HUES6 (cell line): ENCODE results near the gene UBQLN3.

Experiments used
- H3K27ac ChIP-seq: 2 replicates; pipeline ENCODE4 v1.7.0; 2013; ENCODE audit warnings: low read depth, mild to moderate bottlenecking, low read length, inconsistent platforms
- H3K27me3 ChIP-seq: 2 replicates; pipeline ENCODE4 v1.6.1; 2013; ENCODE audit warnings: low read length; ENCODE audit not compliant: control insufficient read depth, insufficient read depth
- H3K36me3 ChIP-seq: 2 replicates; pipeline ENCODE4 v1.6.1; 2013; ENCODE audit warnings: low read length; ENCODE audit not compliant: control insufficient read depth, insufficient read depth
- H3K4me1 ChIP-seq: 2 replicates; pipeline ENCODE4 v1.6.1; 2013; ENCODE audit warnings: low read length; ENCODE audit not compliant: control insufficient read depth, insufficient read depth
- H3K4me3 ChIP-seq: 2 replicates; pipeline ENCODE4 v1.5.1; 2013; ENCODE audit warnings: low read depth, low read length
- H3K9ac ChIP-seq: one replicate; pipeline ENCODE4 v1.6.1; 2013; ENCODE audit warnings: mild to moderate bottlenecking, low read length
- H3K9me3 ChIP-seq: 2 replicates; pipeline ENCODE4 v1.6.1; 2013; ENCODE audit warnings: low read depth, low read length; ENCODE audit not compliant: control insufficient read depth, insufficient read depth

The UBQLN3 gene

DNA sequence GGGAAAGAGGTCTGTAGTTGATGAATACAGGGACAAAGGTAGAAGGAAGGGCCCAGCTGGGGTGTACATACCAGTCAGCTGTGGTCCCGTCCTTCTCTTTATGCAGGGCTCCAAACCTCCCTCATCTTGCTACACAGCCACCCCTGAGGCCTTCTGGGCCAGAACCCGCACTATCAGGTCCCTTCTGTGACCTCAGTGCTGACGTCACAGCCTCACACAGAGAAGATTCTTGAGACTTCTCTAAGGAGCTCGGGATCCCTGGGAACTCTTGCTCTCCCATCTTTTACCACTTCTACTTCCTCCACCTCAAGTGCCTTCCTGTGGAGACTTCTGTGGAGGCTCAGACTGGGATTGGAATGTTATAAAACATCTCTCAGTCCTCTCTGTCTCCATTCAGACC, at the start of gene UBQLN3:
Gene UBQLN3, minus strand, starts transcription at position 155 of the 400 bp plus-strand sequence. CDS start 399 bp downstream, outside the sequence.
- Histone ChIP-seq H3K4me1 (no peaks in the 10 kb centered on the region), H3K9ac (no peak within 1 kb of the TSS), H3K27ac (no peak within 1 kb of the TSS), H3K36me3 (no peaks in the 10 kb centered on the region), H3K27me3 (no peaks in the 10 kb centered on the region), H3K4me3 (no peak within 1 kb of the TSS), H3K9me3 (no peaks in the 10 kb centered on the region)

DNA sequence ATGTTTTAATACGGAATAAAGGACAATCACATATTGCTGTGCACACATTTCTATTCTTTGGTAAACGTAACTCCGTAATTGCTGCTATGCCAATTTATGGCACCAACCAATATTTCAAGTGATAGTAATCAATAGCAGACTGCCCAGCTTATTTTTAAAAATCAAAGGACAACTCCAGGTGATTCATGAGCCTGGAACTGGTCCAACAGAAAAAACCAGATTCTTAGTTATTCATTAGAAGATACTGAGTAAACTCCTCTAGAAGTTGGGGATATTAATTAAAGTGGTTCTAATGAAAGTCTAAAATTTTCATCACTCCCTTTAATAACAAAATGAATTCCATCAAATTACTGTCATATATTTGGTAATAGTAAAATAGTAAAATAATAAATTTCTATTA, 48.0 kb upstream of the UBQLN3 start:
- H3K27ac ChIP-seq = no peak overlapping the region
- H3K9ac ChIP-seq = no peak overlapping the region
- no peaks in the 10 kb centered on the region for H3K27me3 ChIP-seq
- no peaks in the 10 kb centered on the region for H3K36me3 ChIP-seq
- no peaks in the 10 kb centered on the region for H3K9me3 ChIP-seq
- no peak overlapping the region for H3K4me3 ChIP-seq
- 0 out of 2 replicates have a peak, but pooled peaks cover 8% of the 10 kb centered on the region for H3K4me1 ChIP-seq

GRCh38 chr11:5556596-5557188, 46.9 kb upstream of the UBQLN3 start:
- Histone ChIP-seq H3K4me1 (0 out of 2 replicates have a peak, but pooled peaks cover 8% of the 10 kb centered on the region), H3K36me3 (no peaks in the 10 kb centered on the region), H3K27ac (no peak overlapping the region), H3K27me3 (no peaks in the 10 kb centered on the region), H3K4me3 (no peak overlapping the region), H3K9me3 (no peaks in the 10 kb centered on the region), H3K9ac (no peak overlapping the region)

GRCh38 chr11:5553343-5553742, 43.6 kb upstream of the UBQLN3 start:
- Histone ChIP-seq H3K9me3 (no peaks in the 10 kb centered on the region), H3K4me1 (0 out of 2 replicates have a peak, but pooled peaks cover 8% of the 10 kb centered on the region), H3K36me3 (no peaks in the 10 kb centered on the region), H3K27ac (no peak overlapping the region), H3K9ac (no peak overlapping the region), H3K27me3 (no peaks in the 10 kb centered on the region), H3K4me3 (no peak overlapping the region)

DNA sequence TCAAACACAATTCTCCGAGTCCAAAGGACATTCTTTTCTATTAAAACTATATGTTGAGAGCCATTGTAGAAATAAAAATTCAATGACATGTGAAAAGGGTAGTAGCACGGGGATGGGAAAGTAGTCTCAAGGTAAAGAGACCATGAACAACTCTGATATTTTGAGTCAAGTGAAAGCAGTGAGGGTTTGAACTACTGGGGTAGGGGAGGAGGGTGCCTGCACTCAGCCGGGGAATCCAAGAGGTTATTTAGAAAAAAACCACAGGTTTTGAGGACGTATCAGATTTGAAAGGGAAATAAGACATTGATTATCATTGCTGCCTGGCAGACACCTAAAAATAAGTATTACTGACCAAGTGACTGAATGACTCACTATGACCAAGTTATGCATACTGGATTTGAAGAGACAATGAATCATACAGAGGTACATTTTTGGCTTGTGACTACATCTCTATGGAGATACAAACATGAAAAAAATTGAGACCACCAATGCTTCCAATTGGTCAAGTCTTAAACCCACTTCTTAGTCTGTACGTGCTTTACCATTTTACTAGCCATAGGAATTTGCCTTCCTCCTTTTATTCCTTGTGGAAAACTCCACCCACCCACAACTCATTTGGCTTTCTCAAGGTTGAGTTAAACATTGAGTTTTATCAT, 40.8 kb upstream of the UBQLN3 start:
- no peaks in the 10 kb centered on the region for H3K27me3 ChIP-seq
- no peaks in the 10 kb centered on the region for H3K9me3 ChIP-seq
- no peak overlapping the region for H3K27ac ChIP-seq
- H3K36me3 ChIP-seq = no peaks in the 10 kb centered on the region
- H3K4me3 ChIP-seq = no peak overlapping the region
- H3K4me1 ChIP-seq = no peaks in the 10 kb centered on the region
- no peak overlapping the region for H3K9ac ChIP-seq

- Histone ChIP-seq H3K27ac (no peak within 1 kb of the TSS), H3K27me3 (no peaks in the 10 kb centered on the region), H3K4me3 (no peak within 1 kb of the TSS), H3K9ac (no peak within 1 kb of the TSS), H3K36me3 (no peaks in the 10 kb centered on the region), H3K4me1 (no peaks in the 10 kb centered on the region), H3K9me3 (no peaks in the 10 kb centered on the region)
Measured at GRCh38 chr11:5548440-5548839, 38.7 kb upstream of the UBQLN3 start, which contains the start of gene OR52H1. Gene OR52H1 (minus strand): TSS chr11:5548540. CDS start chr11:5545505, 3,035 bp downstream.

DNA sequence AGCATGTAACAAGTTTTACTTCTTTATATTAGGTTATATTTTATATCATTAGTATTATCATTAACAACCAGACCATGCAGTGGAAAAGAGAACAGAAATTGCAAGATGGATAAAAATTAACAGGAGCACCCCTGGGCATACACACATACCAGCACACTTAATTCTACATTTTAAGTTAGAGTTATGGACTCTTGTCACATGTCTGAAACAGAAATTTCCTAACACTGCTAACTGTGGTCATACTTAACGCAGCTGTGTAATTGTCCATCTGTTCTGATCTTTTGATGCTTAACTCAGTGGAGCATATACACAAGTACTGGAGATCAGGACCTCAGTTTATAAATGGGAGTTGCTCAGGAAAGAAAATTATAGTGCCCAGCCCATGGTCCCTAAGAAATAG, 38.2 kb upstream of the UBQLN3 start:
- Histone ChIP-seq H3K4me3 (no peak overlapping the region), H3K9ac (no peak overlapping the region), H3K27me3 (no peaks in the 10 kb centered on the region), H3K9me3 (no peaks in the 10 kb centered on the region), H3K36me3 (no peaks in the 10 kb centered on the region), H3K27ac (no peak overlapping the region), H3K4me1 (no peaks in the 10 kb centered on the region)

- no peaks in the 10 kb centered on the region for H3K27me3 ChIP-seq
- H3K9me3 ChIP-seq = no peaks in the 10 kb centered on the region
- no peak overlapping the region for H3K9ac ChIP-seq
- no peak overlapping the region for H3K27ac ChIP-seq
- H3K4me1 ChIP-seq = no peaks in the 10 kb centered on the region
- H3K36me3 ChIP-seq = no peaks in the 10 kb centered on the region
- H3K4me3 ChIP-seq = no peak overlapping the region
Measured at GRCh38 chr11:5546457-5546856, 36.7 kb upstream of the UBQLN3 start.

- Histone ChIP-seq H3K9ac (no peak overlapping the region), H3K4me3 (no peak overlapping the region), H3K9me3 (no peaks in the 10 kb centered on the region), H3K27me3 (no peaks in the 10 kb centered on the region), H3K4me1 (no peaks in the 10 kb centered on the region), H3K36me3 (no peaks in the 10 kb centered on the region), H3K27ac (no peak overlapping the region)
Measured at GRCh38 chr11:5541427-5541826, 31.7 kb upstream of the UBQLN3 start.

DNA sequence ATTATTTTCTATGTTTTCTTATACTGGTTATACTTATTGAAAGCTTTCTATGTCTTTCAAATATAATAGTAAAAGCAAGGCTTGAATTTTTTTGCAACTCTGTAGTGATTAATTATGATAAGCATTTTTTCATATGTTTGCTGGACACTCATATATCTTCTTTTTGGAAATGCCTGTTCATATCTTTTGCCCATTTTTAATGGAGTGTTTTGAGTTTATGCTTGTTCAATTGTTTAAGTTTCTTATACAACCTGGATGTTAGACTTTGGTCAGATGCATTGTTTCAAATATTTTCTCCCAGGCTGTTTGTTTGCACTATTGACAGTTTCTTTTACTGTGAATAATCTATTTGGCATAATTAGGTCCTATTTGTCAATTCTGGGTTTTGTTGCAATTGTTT, 26.7 kb upstream of the UBQLN3 start:
- Histone ChIP-seq H3K36me3 (no peaks in the 10 kb centered on the region), H3K27me3 (no peaks in the 10 kb centered on the region), H3K9me3 (no peaks in the 10 kb centered on the region), H3K4me1 (no peaks in the 10 kb centered on the region), H3K9ac (no peak overlapping the region), H3K27ac (no peak overlapping the region), H3K4me3 (no peak overlapping the region)

DNA sequence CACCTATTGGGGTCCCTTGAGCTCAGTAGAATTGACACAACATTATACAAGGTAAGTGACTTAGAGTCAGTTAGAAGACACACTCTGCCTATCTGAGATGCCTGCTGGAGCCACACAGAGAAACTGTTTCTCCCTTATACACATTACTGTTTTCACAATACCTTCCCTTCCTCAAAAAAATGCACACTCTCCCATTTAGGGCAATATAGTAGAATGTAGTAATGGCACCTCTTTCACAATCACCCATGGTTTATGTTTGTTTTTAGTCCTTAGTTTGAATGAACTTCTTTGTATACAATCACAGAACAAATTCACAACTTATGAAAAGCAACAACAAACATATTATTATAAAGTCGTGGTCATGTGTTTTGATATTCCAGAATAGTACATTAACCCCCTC, 24.3 kb upstream of the UBQLN3 start:
- H3K36me3 ChIP-seq = no peaks in the 10 kb centered on the region
- H3K9me3 ChIP-seq = no peaks in the 10 kb centered on the region
- H3K4me1 ChIP-seq = no peaks in the 10 kb centered on the region
- no peaks in the 10 kb centered on the region for H3K27me3 ChIP-seq
- H3K9ac ChIP-seq = no peak overlapping the region
- H3K4me3 ChIP-seq = no peak overlapping the region
- no peak overlapping the region for H3K27ac ChIP-seq
